ENCODE measurements around the gene FN3KRP.
"Not testable (repeated sequence)": the region's sequence is repeated elsewhere in the genome, so short reads cannot be mapped to it uniquely, and the experiment has no call there.

FN3KRP gene

GRCh38 chr17:82745524-82745923, 29.0 kb downstream of the FN3KRP start:
- no peak for DNase-seq

- no peak for DNase-seq
Observed at GRCh38 chr17:82748756-82749155, 32.2 kb downstream of the FN3KRP start.

- no peak for DNase-seq
Observed at GRCh38 chr17:82750241-82750908, 33.9 kb downstream of the FN3KRP start.

GRCh38 chr17:82751171-82751570, 34.7 kb downstream of the FN3KRP start:
- DNase-seq, result peak in 1 of 2 donors; percentile 9

- DNase-seq, result peak; percentile 71 to 88
Observed at GRCh38 chr17:82751571-82752370, 35.3 kb downstream of the FN3KRP start, which contains the start of gene TBCD. Gene TBCD (plus strand): TSS chr17:82752065. CDS start chr17:82752194, 129 bp downstream.

GRCh38 chr17:82752371-82753200, 36.1 kb downstream of the FN3KRP start:
- DNase-seq, result peak in 1 of 2 donors; percentile 5

GRCh38 chr17:82753201-82753464, 36.6 kb downstream of the FN3KRP start:
- DNase-seq, result no peak

- peak in 1 of 2 donors; percentile 7 for DNase-seq
Observed at GRCh38 chr17:82754297-82755208, 38.0 kb downstream of the FN3KRP start.

- DNase-seq, result no peak
Observed at GRCh38 chr17:82756166-82756565, 39.7 kb downstream of the FN3KRP start.

GRCh38 chr17:82765371-82765770, 48.9 kb downstream of the FN3KRP start:
- DNase-seq, result no peak

GRCh38 chr17:82767041-82767754, 50.7 kb downstream of the FN3KRP start:
- DNase-seq, result peak; percentile 43 to 85

- DNase-seq, result no peak
Observed at GRCh38 chr17:82769041-82769440, 52.5 kb downstream of the FN3KRP start.

GRCh38 chr17:82772026-82772425, 55.5 kb downstream of the FN3KRP start:
- no peak for DNase-seq

- DNase-seq, result not testable (repeated sequence)
Observed at GRCh38 chr17:82774456-82774855, 58.0 kb downstream of the FN3KRP start.

GRCh38 chr17:82775001-82775823, 58.7 kb downstream of the FN3KRP start:
- DNase-seq, result peak; percentile 11 to 40

- DNase-seq, result no peak
Observed at GRCh38 chr17:82776454-82776853, 59.9 kb downstream of the FN3KRP start.

Data from inflammatory macrophage treated with lipopolysaccharide for 1 hour (primary cell).